AG09309 (cell line): ENCODE results near the gene AK4.
"Not testable (repeated sequence)": the region's sequence is repeated elsewhere in the genome, so short reads cannot be mapped to it uniquely, and the experiment has no call there.

Source experiments
- DNase-seq: peaks from one replicate; pipeline ENCODE4 v3.0.0-alpha.2; 2010; ENCODE audit warnings: low read depth
- H3K4me3 ChIP-seq: 2 replicates; pipeline ENCODE4 v1.5.1; 2011; ENCODE audit warnings: mild to moderate bottlenecking, low read depth, low read length, moderate library complexity; ENCODE audit not compliant: control insufficient read depth
- TF ChIP-seq, protein P1 (sequence below): IDR thresholded peaks from 2 replicates; pipeline ENCODE4 v1.5.1; 2011; ENCODE audit warnings: mild to moderate bottlenecking, low read depth, low read length, inconsistent platforms; ENCODE audit not compliant: insufficient read depth, control insufficient read depth; ENCODE audit errors: missing control alignments

AK4 gene

GRCh38 chr1:65233782-65234181, 85.8 kb downstream of the AK4 start:
- DNase-seq: no peak
- TF ChIP-seq, protein P1, sequence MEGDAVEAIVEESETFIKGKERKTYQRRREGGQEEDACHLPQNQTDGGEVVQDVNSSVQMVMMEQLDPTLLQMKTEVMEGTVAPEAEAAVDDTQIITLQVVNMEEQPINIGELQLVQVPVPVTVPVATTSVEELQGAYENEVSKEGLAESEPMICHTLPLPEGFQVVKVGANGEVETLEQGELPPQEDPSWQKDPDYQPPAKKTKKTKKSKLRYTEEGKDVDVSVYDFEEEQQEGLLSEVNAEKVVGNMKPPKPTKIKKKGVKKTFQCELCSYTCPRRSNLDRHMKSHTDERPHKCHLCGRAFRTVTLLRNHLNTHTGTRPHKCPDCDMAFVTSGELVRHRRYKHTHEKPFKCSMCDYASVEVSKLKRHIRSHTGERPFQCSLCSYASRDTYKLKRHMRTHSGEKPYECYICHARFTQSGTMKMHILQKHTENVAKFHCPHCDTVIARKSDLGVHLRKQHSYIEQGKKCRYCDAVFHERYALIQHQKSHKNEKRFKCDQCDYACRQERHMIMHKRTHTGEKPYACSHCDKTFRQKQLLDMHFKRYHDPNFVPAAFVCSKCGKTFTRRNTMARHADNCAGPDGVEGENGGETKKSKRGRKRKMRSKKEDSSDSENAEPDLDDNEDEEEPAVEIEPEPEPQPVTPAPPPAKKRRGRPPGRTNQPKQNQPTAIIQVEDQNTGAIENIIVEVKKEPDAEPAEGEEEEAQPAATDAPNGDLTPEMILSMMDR: no peak
- no peak overlapping the region for H3K4me3 ChIP-seq

GRCh38 chr1:65235867-65236805, 88.1 kb downstream of the AK4 start:
- H3K4me3 ChIP-seq: no peak overlapping the region
- DNase-seq: no peak
- TF ChIP-seq, protein P1: peak; percentile 52

DNA sequence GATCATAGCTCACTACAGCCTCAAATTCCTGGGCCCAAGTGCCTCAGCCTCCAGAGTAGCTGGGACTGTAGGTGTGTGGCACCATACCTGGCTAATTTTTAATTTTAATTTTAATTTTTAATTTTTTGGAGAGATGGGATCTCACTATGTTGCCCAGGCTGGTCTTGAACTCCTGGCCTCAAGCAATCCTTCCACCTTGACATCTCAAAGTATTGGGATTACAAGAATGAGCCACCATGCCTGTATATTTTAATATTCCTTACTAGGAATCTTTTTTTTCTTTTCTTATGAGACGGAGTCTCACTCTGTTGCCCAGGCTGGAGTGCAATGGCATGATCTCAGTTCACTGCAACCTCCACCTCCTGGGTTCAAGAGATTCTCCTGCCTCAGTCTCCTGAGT, 89.1 kb downstream of the AK4 start:
- DNase-seq, H3K4me3 ChIP-seq: not testable (repeated sequence)

GRCh38 chr1:65237503-65237902, 89.5 kb downstream of the AK4 start:
- no peak for DNase-seq
- TF ChIP-seq, protein P1: no peak
- no peak overlapping the region for H3K4me3 ChIP-seq

GRCh38 chr1:65238010-65238409, 90.0 kb downstream of the AK4 start:
- TF ChIP-seq, protein P1: no peak
- no peak overlapping the region for H3K4me3 ChIP-seq
- DNase-seq: no peak

- TF ChIP-seq, protein P1: no peak
- no peak overlapping the region for H3K4me3 ChIP-seq
- no peak for DNase-seq
Measured at GRCh38 chr1:65243491-65243890, 95.5 kb downstream of the AK4 start.

GRCh38 chr1:65245295-65245694, 97.3 kb downstream of the AK4 start:
- TF ChIP-seq, protein P1: no peak
- no peak overlapping the region for H3K4me3 ChIP-seq
- no peak for DNase-seq
